ENCODE data around the gene GMPS.

GMPS gene

DNA sequence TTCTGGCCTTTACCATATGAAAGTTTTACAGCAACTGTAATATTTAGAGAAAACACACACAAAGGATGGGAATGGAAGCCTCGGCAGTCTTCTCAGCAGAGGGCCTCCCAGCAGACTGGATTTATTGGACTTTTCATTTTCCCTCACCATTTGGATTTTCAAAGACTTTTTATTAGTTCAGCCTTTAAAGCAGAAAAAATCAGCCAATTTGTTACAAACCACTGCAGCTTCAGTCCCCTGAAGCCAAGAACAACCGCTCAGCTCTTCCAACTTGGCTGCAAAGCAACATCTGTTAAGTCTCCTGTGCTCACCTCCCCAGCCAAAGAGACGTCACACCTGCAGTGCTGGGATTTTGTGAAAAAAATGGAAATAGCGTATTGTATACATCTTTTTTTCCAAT, 120.8 kb downstream of the GMPS start:
- ATAC-seq = no peak
- no peak for DNase-seq
- Mint-ChIP-seq H3K4me1 (no peaks in the 10 kb centered on the region), H3K4me3 (no peak overlapping the region), H3K27me3 (no peaks in the 10 kb centered on the region), H3K9me3 (no peaks in the 10 kb centered on the region), H3K27ac (no peak overlapping the region)

DNA sequence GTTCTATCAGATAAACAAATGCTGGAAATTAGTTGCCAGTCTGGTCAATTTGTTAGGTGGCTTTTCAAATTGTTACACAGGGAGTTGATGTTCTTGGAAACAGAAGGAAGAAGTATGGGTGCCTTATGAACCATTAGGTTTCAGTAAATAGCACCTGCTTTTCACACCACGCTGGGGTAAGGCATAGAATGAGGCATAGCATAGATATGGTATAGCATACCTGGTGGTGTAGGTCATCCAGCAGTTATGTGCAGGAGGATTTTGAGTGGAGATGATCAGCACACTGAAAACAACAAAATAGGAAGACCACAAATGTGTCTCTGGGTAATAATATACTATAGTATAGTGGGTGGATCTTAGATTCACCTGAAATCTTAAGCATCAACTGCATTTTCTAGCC, 121.4 kb downstream of the GMPS start:
- Mint-ChIP-seq H3K27me3 (no peaks in the 10 kb centered on the region), H3K4me1 (no peaks in the 10 kb centered on the region), H3K4me3 (no peak overlapping the region), H3K27ac (no peak overlapping the region), H3K9me3 (no peaks in the 10 kb centered on the region)
- ATAC-seq (no peak), DNase-seq (no peak)
